ENCODE data around the gene ZBTB44.
A peak's percentile ranks its signal among the peaks of the same experiment; 100 is the strongest.

ZBTB44 gene

GRCh38 chr11:130308886-130309285 lies 5.8 kb downstream of the ZBTB44 start:
- no peak overlapping the region for H3K27ac ChIP-seq
- H3K27me3 ChIP-seq (ENCODE audit: insufficient read depth, low read depth, severe bottlenecking), result no peaks in the 10 kb centered on the region
- DNase-seq, result no peak
- H3K4me3 ChIP-seq (ENCODE audit: low read depth, low read length), result no peak overlapping the region
- H3K36me3 ChIP-seq, result peaks cover 11% of the 10 kb centered on the region
- no peak for TF ChIP-seq CTCF (IDR thresholded peaks at IDR 0.05; ENCODE audit: low read depth, low read length)
- H3K9me3 ChIP-seq (ENCODE audit: severe bottlenecking), result peaks cover 3% of the 10 kb centered on the region

- Histone ChIP-seq H3K27me3 (ENCODE audit: insufficient read depth, low read depth, severe bottlenecking) (no peaks in the 10 kb centered on the region), H3K36me3 (peaks cover 11% of the 10 kb centered on the region), H3K4me3 (ENCODE audit: low read depth, low read length) (no peak overlapping the region), H3K27ac (no peak overlapping the region), H3K9me3 (ENCODE audit: severe bottlenecking) (peaks cover 3% of the 10 kb centered on the region)
- no peak for TF ChIP-seq CTCF (IDR thresholded peaks at IDR 0.05; ENCODE audit: low read depth, low read length)
- DNase-seq, result no peak
Observed at GRCh38 chr11:130308059-130308458, 6.7 kb downstream of the ZBTB44 start.

- DNase-seq, result no peak
- no peak for TF ChIP-seq CTCF (IDR thresholded peaks at IDR 0.05; ENCODE audit: low read depth, low read length)
- Histone ChIP-seq H3K27ac (no peak overlapping the region), H3K27me3 (ENCODE audit: insufficient read depth, low read depth, severe bottlenecking) (no peaks in the 10 kb centered on the region), H3K4me3 (ENCODE audit: low read depth, low read length) (no peak overlapping the region), H3K36me3 (peaks cover 20% of the 10 kb centered on the region), H3K9me3 (ENCODE audit: severe bottlenecking) (peaks cover 3% of the 10 kb centered on the region)
Observed at GRCh38 chr11:130304651-130305050, 10.1 kb downstream of the ZBTB44 start.

GRCh38 chr11:130301002-130301401 lies 13.7 kb downstream of the ZBTB44 start:
- DNase-seq, result peak; percentile 67
- H3K4me3 ChIP-seq (ENCODE audit: low read depth, low read length), result no peak overlapping the region
- H3K27me3 ChIP-seq (ENCODE audit: insufficient read depth, low read depth, severe bottlenecking), result no peaks in the 10 kb centered on the region
- peaks cover 3% of the 10 kb centered on the region for H3K9me3 ChIP-seq (ENCODE audit: severe bottlenecking)
- peak overlapping the region; percentile 51 for H3K27ac ChIP-seq
- no peak for TF ChIP-seq CTCF (IDR thresholded peaks at IDR 0.05; ENCODE audit: low read depth, low read length)
- peaks cover 8% of the 10 kb centered on the region for H3K36me3 ChIP-seq

GRCh38 chr11:130300567-130300966 lies 14.2 kb downstream of the ZBTB44 start:
- Histone ChIP-seq H3K27ac (peak overlapping the region; percentile 51), H3K9me3 (ENCODE audit: severe bottlenecking) (no peaks in the 10 kb centered on the region), H3K36me3 (peaks cover 8% of the 10 kb centered on the region), H3K4me3 (ENCODE audit: low read depth, low read length) (no peak overlapping the region), H3K27me3 (ENCODE audit: insufficient read depth, low read depth, severe bottlenecking) (no peaks in the 10 kb centered on the region)
- no peak for TF ChIP-seq CTCF (IDR thresholded peaks at IDR 0.05; ENCODE audit: low read depth, low read length)
- DNase-seq, result no peak

GRCh38 chr11:130299978-130300377 lies 14.7 kb downstream of the ZBTB44 start:
- Histone ChIP-seq H3K27ac (no peak overlapping the region), H3K4me3 (ENCODE audit: low read depth, low read length) (no peak overlapping the region), H3K36me3 (peaks cover 8% of the 10 kb centered on the region)

More at GRCh38 chr11:130299978-130300377, 14.7 kb downstream of the ZBTB44 start:
- DNase-seq, result no peak
- Histone ChIP-seq H3K27me3 (ENCODE audit: insufficient read depth, low read depth, severe bottlenecking) (no peaks in the 10 kb centered on the region), H3K9me3 (ENCODE audit: severe bottlenecking) (no peaks in the 10 kb centered on the region)
- no peak for TF ChIP-seq CTCF (IDR thresholded peaks at IDR 0.05; ENCODE audit: low read depth, low read length)
